LoVo (cell line): ENCODE data around the gene NEMP2.

ENCODE experiments used
- DNase-seq: peaks from one replicate; pipeline ENCODE4 v3.0.0-alpha.2; 2016; ENCODE audit warnings: low spot score

NEMP2 gene

GRCh38 chr2:190456833-190457232 is 77.7 kb downstream of the NEMP2 start:
- no peak for DNase-seq

GRCh38 chr2:190455358-190456095 is 79.0 kb downstream of the NEMP2 start:
- no peak for DNase-seq

GRCh38 chr2:190454795-190455194 is 79.7 kb downstream of the NEMP2 start:
- no peak for DNase-seq
